HG03378 (cell line): ENCODE results near the gene PEX10.
"Not testable (repeated sequence)": the region's sequence is repeated elsewhere in the genome, so short reads cannot be mapped to it uniquely, and the experiment has no call there.

Experiments used
- ATAC-seq: cut with Tn5 transposase; IDR thresholded peaks from one replicate; pipeline ENCODE4 v1.9.1; 2021; ENCODE audit warnings: mild to moderate bottlenecking, moderate library complexity; ENCODE audit not compliant: unreplicated experiment

Gene PEX10

GRCh38 chr1:2443277-2444137 is 31.1 kb upstream of the PEX10 start:
- no peak for ATAC-seq

- no peak for ATAC-seq
Observed at GRCh38 chr1:2442661-2443060, 30.3 kb upstream of the PEX10 start.

DNA sequence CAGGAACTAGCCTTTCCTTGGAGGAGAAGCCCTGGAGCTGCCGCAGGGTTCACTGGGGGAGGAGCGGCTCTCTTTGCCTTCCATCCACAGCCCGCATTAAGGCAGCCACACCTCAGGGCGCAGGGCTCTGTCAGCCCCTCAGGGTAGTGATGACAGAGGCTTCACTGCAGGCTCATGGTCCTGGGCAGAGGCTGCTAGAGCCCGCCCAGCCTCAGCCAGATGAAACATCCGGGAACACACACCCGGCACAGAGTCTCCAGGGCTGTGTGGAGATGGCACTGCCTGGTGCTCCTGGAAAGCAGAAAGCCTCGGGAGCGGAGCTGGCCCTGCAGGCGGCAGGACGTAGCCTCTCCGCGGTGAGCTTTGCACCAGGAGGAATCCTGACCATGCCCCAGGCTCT is 29.4 kb upstream of the PEX10 start:
- no peak for ATAC-seq

DNA sequence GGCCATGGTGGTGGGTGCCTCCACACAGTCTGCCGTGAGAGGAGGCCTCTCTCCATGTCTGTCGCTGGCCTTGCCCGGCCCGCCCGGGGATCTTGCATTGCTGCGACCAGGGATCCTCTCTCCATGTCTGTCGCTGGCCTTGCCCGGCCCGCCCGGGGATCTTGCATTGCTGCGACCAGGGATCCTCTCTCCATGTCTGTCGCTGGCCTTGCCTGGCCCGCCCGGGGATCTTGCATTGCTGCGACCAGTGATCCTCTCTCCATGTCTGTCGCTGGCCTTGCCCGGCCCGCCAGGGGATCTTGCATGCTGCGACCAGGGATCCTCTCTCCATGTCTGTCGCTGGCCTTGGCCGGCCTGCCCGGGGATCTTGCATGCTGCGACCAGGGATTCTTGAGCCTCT is 28.0 kb upstream of the PEX10 start:
- ATAC-seq: not testable (repeated sequence)

- no peak for ATAC-seq
Observed at GRCh38 chr1:2439369-2439768, 27.0 kb upstream of the PEX10 start.

DNA sequence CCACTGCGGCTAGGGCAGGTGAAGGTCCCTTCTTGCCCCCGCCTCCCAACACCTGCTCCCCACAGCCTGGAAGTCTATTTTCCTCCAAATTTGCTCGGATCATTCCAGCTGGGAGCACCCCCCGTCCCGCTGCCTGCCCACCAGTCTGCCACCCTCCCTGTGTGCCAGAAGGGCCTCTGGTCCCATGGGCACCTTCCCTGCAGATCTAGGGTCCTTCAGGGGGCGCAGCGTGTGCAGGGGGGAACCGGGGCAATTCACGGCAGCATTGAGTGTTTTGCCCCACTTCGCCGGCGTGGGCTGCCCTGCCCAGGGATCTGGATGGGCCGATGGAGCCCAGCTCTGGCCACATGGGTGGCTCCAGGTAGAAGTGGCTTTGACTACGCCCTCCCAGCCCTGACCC is 26.3 kb upstream of the PEX10 start:
- no peak for ATAC-seq

DNA sequence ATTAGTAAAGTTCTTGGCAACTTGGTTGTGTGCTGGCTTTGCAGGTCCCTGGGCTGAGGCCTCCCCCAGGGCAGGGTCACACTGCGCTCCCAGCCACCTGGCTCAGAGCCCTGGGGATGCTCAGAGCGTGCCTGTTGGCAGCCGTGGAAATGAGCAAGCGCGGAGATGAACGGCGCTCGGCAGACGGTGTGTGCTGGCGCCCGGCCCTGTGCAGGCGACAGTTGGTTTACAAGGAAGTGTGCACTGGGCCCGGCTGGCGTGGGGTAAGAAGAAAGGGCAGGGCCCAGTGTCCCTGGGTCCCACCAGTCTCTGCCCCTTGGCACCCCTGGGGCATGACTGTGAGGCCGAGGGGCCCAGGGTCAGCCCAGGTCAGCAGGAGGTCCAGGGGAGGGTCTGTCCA is 25.7 kb upstream of the PEX10 start:
- no peak for ATAC-seq

GRCh38 chr1:2437617-2438016 is 25.3 kb upstream of the PEX10 start:
- no peak for ATAC-seq

DNA sequence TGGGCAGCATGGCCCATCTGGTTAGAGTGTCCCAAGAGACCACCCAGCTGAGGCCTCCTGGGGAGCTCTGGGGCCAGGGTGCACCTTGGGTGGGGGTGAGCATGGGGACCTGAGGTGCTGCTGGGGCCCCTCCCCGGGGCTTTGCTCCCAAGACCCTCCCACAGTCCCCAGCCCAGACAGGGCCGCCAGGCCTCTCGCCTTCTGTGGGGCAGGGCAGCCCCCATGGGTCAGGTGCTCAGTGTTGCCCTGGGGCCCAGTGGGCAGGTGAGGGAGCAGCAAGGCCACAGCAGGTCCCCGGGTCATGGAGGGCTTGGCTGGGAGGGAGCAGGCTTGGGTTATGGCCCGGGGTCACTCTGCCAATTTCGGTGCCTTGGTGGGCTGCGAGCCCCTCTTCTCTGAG is 24.5 kb upstream of the PEX10 start:
- ATAC-seq: no peak

DNA sequence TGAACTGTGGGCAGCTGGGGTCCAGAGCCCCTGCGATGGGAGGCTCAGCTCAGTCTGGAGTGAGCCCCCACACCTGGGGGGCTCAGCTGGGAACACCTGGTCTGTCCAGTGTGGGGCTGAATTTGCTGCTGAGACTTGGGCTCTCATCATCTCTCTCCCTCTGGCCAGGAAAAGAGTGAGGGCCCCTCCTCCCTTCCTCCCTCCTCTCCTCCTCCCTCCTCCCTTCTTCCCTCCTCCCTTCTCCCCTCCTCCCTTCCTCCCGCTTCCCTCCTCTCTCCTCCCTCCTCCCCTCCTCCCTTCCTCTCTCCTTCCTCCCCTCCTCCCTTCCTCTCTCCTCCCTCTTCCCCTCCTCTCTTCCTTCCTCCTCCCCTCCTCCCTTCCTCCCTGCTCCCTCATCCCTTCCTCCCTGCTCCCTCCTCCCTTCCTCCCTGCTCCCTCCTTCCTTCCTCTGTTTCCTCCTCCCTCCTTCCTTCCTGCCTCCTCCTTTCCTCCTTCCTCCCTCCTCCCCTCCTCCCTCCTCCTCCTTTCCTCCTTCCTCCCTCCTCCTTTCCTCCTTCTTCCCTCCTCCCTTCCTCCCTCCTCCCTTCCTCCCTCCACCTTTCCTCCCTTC is 23.5 kb upstream of the PEX10 start:
- no peak for ATAC-seq

DNA sequence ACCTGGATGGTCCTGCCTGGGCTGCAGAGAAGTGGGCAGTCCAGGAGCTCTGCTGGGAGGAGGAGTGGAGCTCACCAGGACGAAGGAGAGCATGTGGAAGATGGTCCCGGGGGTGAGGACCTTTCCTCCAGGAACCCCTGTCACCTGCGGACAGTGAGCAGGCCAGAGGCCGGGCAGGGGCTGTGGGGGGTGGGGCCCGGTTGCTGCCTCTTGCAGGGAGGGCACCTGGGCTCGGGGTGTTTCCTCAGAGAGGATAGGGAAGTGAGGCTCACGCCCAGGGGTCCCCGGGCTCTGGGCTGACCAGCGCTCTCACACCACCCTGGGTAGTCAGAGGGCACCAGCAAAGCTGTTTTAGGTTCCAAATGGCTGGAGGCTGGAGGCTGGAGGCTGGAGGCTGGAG is 22.7 kb upstream of the PEX10 start:
- ATAC-seq: no peak

GRCh38 chr1:2433936-2434655 is 21.7 kb upstream of the PEX10 start:
- ATAC-seq: no peak

- no peak for ATAC-seq
Observed at GRCh38 chr1:2433196-2433595, 20.8 kb upstream of the PEX10 start.

- ATAC-seq: no peak
Observed at GRCh38 chr1:2432441-2432844, 20.1 kb upstream of the PEX10 start.

- ATAC-seq: no peak
Observed at GRCh38 chr1:2431518-2431917, 19.2 kb upstream of the PEX10 start.

GRCh38 chr1:2431103-2431502 is 18.7 kb upstream of the PEX10 start:
- ATAC-seq: no peak

GRCh38 chr1:2430592-2430973 is 18.2 kb upstream of the PEX10 start:
- no peak for ATAC-seq

DNA sequence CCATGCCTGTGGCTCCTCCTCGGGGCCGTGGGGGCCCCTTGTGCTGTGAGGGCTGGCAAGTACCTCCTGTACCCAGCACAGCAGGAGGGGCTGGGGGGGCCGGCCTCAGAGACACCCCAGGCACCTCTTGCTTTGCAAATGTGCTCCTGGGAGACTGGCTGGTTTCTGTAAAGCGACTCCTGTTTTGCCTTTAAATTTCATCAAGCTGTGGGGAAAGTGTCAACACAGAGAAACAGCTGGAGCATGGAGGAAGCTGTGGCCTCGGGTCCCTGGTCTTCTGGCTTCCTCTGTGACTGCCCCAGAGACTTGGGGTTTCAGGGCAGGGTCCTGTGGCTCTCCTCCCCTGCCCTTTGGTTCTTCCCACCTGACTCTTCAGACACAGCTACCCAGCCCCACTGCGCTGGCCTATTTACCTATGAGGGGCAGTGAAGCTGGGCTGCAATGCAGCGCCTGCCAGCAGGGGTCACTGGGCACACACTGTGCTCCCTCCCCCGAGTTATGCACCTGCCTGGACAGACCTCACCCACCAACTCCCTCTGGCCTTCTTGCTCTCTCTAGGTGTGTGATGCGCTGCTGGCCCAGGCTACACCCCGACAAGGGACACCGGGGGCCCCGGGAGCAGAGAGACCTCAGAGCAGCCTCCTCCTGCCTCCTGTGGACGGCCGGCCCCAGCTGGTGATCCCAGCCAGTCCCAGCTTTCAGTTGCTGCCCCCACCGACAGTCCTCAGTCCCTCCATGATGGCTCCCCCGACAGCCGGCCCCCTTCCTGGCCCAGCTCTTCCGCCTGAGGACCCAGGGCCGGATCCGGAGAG is 17.6 kb upstream of the PEX10 start:
- ATAC-seq: no peak

DNA sequence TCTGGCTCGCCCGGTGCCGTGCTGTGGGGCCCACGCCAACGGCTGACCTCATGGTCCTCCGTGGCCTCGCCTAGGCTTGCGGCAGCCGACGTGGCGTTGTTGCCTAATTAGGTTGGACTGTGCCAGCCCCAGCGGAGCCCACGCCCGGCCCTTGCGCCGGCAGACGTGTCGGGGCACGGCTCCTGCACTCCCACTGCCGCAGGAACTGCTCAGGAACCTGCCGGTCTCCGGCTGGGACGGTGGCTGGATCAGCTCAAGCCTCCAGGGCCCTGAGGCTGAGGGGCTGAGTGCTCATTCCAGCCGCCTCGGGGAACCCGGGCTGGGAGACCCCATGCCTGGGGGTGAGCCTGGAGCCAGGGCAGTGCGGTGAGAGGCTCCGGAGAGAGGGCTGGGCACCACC is 16.1 kb upstream of the PEX10 start:
- ATAC-seq: no peak

GRCh38 chr1:2427976-2428375 is 15.6 kb upstream of the PEX10 start:
- ATAC-seq: no peak

DNA sequence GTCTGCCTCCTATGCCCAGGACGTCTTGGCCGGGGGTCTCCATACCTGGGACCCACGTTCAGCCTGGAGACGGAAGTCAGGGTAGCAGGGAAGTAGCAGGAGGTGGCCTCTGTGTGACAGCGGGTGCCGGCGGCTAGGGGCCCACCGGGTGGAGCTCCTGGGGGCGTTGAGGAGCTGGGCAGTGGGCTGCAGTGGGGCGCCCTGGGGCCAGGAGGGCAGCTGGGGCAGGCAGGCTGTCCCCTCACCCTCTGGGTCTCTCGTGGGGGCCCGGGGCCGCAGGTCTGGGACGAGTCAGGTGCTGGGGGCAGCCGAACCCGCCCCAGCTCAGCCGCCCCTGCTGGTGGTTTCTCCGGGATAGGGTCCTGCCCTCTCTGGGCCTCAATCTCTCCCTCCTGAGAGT is 14.7 kb upstream of the PEX10 start:
- no peak for ATAC-seq
